IPS-20b (cell line): ENCODE results near the gene LRRC18.

Experiments
- H3K27ac ChIP-seq: one replicate; pipeline ENCODE4 v1.5.1; 2013; ENCODE audit warnings: low read length
- H3K27me3 ChIP-seq: 2 replicates; pipeline ENCODE4 v1.6.1; 2013; ENCODE audit warnings: mild to moderate bottlenecking, low read length, inconsistent platforms; ENCODE audit not compliant: insufficient read depth
- H3K36me3 ChIP-seq: 2 replicates; pipeline ENCODE4 v1.6.1; 2013; ENCODE audit warnings: low read depth, mild to moderate bottlenecking, inconsistent platforms, low read length, moderate library complexity; ENCODE audit not compliant: insufficient read depth
- H3K4me1 ChIP-seq: 2 replicates; pipeline ENCODE4 v1.6.1; 2013; ENCODE audit warnings: mild to moderate bottlenecking, control low read depth, inconsistent platforms, low read length, moderate library complexity; ENCODE audit not compliant: insufficient read depth
- H3K4me3 ChIP-seq: 2 replicates; pipeline ENCODE4 v1.5.1; 2013; ENCODE audit warnings: mild to moderate bottlenecking, low read length, inconsistent platforms
- H3K9ac ChIP-seq: 2 replicates; pipeline ENCODE4 v1.6.1; 2013; ENCODE audit warnings: low read depth, mild to moderate bottlenecking, inconsistent platforms, low read length, moderate library complexity
- H3K9me3 ChIP-seq: 2 replicates; pipeline ENCODE4 v1.6.1; 2013; ENCODE audit warnings: mild to moderate bottlenecking, low read depth, low read length, inconsistent platforms; ENCODE audit not compliant: insufficient read depth

The LRRC18 gene

DNA sequence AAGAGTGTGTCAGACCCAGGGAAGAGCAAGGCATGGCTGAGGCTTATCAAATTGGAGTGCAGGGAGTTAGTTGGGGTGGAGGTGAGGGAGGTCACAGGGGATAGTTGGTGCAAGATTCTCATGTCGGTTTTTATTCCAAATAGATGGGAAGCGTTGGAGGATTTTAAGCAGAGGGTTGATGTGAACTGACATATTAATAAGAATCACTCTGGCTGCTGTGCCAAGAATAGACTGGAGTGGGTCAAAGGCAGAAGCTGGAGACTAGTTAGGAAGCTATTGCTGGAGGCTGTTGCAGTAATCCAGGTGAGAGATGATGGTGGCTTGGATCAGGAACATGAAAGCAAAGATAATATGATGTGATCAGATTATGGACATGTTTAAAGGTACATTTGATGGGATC is 36.5 kb downstream of the LRRC18 start:
- Histone ChIP-seq H3K36me3 (no peaks in the 10 kb centered on the region), H3K4me3 (no peak overlapping the region), H3K9ac (no peak overlapping the region), H3K9me3 (no peaks in the 10 kb centered on the region), H3K27ac (no peak overlapping the region), H3K4me1 (no peaks in the 10 kb centered on the region), H3K27me3 (no peaks in the 10 kb centered on the region)

DNA sequence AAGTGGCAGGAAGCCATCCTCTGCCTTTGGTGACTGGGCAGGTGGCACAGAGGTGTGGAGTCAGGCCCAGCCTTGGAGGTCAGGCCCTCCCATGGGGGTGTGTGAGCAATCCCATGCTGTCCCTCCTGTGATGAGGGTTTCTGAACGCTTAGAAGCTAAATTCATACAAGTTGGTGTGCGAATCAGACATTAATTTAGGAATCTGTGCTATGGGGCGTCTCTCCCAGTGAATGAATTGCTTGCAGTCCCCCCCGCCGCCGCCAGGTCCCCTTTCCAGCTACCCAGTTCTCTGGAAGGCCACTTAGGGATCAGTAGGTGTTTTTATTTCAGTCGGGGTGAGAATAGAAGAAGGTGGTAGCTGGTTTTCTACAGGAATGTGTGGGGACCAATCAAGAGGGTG is 37.5 kb downstream of the LRRC18 start:
- Histone ChIP-seq H3K9ac (no peak overlapping the region), H3K27me3 (no peaks in the 10 kb centered on the region), H3K9me3 (no peaks in the 10 kb centered on the region), H3K36me3 (no peaks in the 10 kb centered on the region), H3K4me1 (no peaks in the 10 kb centered on the region), H3K4me3 (no peak overlapping the region), H3K27ac (no peak overlapping the region)

DNA sequence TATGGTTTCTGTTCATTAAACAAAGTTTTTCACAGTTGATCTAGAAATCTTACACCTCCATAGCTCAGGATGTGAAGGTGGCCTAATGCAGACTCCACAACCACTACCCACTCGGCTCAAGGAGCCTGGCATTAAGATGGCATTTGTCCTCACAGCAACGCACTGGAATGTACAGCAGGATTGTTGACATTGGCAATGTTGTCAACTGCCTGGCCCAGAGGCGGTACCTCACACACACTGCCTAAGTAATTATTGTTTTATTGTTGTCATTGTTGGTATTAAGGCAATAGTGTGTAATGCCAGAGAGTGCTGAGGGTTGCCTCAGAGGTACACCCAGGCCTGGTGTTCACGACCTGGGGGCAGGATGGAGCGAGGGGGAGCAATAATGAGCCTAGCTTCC is 38.3 kb downstream of the LRRC18 start:
- Histone ChIP-seq H3K27ac (no peak overlapping the region), H3K4me3 (no peak overlapping the region), H3K27me3 (no peaks in the 10 kb centered on the region)

DNA sequence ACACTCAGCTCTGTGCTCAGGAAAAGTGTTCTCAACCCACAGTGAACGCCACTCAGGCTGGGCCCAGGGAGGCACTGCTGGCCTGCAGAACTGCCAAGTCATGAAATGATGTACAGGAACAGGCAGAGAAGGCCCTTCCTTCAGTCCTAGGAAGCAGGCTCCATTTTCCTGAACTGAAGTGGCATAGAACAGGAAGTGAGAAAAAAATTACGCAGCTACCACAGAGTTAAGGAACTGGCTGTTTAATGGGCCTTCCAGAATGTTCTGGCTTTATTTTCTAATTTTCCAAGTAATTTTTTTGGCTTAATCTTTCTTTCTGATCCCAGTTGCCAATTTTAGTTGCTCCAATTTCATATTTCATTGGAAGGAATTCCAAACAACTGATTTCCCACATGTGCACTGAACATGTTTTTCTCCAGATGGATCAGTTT is 39.3 kb downstream of the LRRC18 start:
- no peaks in the 10 kb centered on the region for H3K4me1 ChIP-seq
- H3K4me3 ChIP-seq = no peak overlapping the region
- H3K27ac ChIP-seq = no peak overlapping the region
- no peaks in the 10 kb centered on the region for H3K9me3 ChIP-seq
- H3K27me3 ChIP-seq = no peaks in the 10 kb centered on the region
- no peak overlapping the region for H3K9ac ChIP-seq
- no peaks in the 10 kb centered on the region for H3K36me3 ChIP-seq

More for the DNA sequence above, 38.3 kb downstream of the LRRC18 start:
- Histone ChIP-seq H3K4me1 (no peaks in the 10 kb centered on the region), H3K9me3 (no peaks in the 10 kb centered on the region), H3K36me3 (no peaks in the 10 kb centered on the region), H3K9ac (no peak overlapping the region)

DNA sequence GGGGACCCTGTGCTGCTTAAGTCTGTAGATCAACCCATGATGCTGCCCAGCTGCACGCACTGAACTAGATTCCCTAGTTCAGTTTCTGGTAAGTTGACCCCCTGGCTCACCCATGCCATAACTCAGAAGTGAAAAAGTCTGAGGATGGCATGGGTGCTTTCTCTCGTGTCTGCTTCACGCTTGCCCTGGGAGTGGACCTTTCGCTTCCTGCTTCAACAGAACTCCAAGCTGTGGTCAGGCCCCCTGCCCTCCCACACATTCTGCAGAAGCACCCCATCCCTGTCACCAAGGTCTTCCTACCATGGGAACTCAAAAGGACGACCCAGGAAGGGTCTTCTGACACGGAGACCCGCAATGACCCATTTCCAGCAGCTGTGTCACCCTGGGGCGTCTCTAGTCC is 39.9 kb downstream of the LRRC18 start:
- no peaks in the 10 kb centered on the region for H3K9me3 ChIP-seq
- H3K27me3 ChIP-seq = no peaks in the 10 kb centered on the region
- H3K36me3 ChIP-seq = no peaks in the 10 kb centered on the region
- no peak overlapping the region for H3K27ac ChIP-seq
- no peaks in the 10 kb centered on the region for H3K4me1 ChIP-seq
- no peak overlapping the region for H3K4me3 ChIP-seq
- H3K9ac ChIP-seq = no peak overlapping the region

DNA sequence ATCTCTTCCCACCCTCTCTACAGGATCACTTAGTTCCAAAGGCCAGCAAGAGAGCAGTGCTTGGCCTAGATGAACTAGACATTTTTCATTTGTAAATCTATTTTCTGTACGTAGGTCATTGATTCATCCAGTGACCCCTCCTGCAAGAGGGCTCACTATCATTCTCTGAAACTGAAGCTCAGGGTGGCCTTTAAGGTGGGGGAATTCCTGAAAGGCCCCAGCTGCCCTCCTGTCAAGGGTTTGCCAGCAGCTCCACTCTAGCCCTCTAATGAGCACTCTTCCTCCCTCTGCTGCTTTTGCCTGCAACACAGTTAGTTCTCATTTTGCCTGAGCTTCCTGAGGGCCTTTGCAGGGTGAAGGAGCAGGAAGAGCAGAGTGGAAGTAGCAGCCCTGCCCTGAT is 41.2 kb downstream of the LRRC18 start:
- Histone ChIP-seq H3K27ac (no peak overlapping the region), H3K9ac (no peak overlapping the region), H3K27me3 (no peaks in the 10 kb centered on the region), H3K4me1 (no peaks in the 10 kb centered on the region), H3K36me3 (no peaks in the 10 kb centered on the region), H3K4me3 (no peak overlapping the region), H3K9me3 (no peaks in the 10 kb centered on the region)

DNA sequence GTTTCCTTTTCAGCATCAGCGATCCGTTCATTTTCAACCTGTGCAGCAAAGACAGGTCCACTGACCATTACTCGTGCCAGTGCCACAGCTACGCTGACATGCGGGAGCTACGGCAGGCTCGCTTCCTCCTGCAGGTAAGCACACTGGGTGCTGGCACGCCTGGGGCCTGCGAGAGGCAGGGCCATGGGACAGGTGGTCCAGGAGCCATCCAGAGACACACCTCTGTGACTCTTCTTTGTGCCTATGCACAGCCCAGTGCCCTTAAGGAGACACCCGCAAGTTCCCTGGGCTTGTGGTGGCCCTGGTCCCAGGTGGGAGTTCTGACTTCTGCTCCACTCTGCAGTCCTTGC is 42.2 kb downstream of the LRRC18 start:
- Histone ChIP-seq H3K27me3 (no peaks in the 10 kb centered on the region), H3K36me3 (no peaks in the 10 kb centered on the region), H3K27ac (no peak overlapping the region), H3K4me3 (no peak overlapping the region), H3K9me3 (no peaks in the 10 kb centered on the region), H3K9ac (no peak overlapping the region), H3K4me1 (no peaks in the 10 kb centered on the region)

DNA sequence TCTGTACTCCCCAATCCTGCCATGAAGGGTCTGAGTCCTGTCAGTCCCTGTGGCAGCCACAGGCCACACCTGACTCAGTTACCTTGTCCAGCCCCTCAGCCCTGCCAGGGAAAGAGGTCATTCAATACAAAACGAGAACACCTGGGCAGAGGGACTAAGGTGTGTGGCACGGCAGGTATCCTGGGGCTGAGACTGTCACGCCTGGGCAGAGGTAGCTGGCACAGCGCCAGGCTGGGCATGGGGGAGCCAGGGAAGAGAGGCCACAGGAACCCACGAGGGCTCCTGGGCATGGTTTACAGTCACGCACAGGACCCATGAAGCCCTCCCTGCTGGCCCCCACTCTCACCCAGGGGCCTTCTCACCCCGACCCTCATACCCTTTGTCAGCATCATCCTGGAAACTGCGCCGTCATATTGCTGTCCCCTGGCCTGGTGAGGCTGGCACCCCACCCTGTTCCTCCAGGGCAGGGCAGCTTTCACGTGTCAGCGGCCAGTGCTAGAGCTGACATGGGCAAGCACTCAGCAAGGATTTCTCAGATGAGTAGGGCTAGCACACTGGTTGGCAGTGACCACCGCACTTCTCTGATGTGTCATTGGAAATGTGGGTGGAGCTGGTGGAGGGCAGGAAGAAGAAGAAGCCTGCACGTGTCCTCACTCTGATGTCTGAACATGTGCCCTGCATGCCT is 42.7 kb downstream of the LRRC18 start:
- Histone ChIP-seq H3K9ac (no peak overlapping the region), H3K27me3 (no peaks in the 10 kb centered on the region), H3K4me3 (no peak overlapping the region), H3K27ac (no peak overlapping the region), H3K36me3 (no peaks in the 10 kb centered on the region), H3K9me3 (no peaks in the 10 kb centered on the region), H3K4me1 (no peaks in the 10 kb centered on the region)

DNA sequence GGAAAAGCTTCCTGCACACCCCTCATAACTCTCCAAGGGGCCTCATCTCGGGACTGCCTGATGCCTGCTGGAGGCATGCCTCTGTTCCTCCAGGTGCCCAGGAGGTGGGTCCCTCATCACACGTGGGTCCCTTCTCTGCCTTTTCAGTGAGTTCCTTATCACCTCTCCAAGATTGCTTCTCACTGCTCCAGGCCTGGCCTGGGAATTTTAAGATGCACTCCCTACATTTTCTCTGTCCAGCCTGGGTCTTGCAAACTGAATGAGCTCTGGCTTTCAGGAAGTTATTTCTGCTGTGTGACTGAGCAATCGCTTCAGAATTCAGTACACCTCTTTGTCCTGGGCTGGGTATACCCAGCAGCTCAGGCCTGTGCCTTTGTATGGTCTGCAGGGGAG is 43.8 kb downstream of the LRRC18 start:
- no peaks in the 10 kb centered on the region for H3K9me3 ChIP-seq
- H3K36me3 ChIP-seq = no peaks in the 10 kb centered on the region
- no peaks in the 10 kb centered on the region for H3K27me3 ChIP-seq
- no peak overlapping the region for H3K9ac ChIP-seq
- no peaks in the 10 kb centered on the region for H3K4me1 ChIP-seq
- no peak overlapping the region for H3K27ac ChIP-seq
- no peak overlapping the region for H3K4me3 ChIP-seq

DNA sequence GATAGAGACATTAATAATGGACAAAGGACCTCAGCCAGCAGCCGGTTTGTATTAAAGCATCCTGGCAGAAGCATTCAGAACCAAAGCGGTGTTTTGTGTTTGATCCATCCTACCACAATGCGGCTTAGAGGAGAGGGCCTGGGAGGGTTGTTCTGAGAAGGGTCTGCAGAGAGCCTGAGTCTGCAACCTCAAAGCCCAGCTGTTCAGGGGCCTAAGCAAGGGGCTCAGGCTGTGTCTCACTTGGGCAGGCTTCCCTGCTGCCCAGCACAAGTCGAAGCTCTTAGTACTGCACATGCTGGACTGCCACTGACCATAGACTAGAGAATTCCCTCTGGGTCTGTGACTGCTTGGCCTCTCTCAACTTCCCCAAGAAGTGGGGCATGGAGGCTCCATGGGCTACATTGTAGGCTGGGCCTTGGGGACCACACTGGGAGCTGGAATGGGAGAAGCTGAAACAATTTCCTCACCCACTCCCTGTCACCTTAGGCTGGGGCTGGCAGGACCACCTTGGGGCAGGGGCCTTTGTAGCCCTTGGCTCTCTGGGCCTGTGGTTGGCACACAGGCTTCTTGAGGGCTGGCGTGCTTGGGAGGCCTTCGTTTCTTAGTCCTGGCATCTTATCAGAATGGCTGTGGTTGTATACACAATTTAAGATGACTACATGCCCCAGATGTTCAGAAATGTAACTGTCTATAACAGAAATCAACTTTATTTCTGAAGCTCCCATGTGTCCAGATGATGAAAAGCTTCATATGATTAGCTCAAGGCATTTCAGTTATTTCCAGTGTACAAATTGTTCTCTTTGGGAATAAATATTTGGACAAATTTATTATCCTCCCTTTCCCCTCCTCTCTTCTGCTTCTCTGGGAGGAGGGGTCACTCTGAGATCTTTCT is 44.5 kb downstream of the LRRC18 start:
- H3K9ac ChIP-seq = no peak overlapping the region
- no peaks in the 10 kb centered on the region for H3K27me3 ChIP-seq
- H3K4me1 ChIP-seq = no peaks in the 10 kb centered on the region
- no peaks in the 10 kb centered on the region for H3K9me3 ChIP-seq
- H3K4me3 ChIP-seq = no peak overlapping the region
- H3K27ac ChIP-seq = no peak overlapping the region
- H3K36me3 ChIP-seq = no peaks in the 10 kb centered on the region

DNA sequence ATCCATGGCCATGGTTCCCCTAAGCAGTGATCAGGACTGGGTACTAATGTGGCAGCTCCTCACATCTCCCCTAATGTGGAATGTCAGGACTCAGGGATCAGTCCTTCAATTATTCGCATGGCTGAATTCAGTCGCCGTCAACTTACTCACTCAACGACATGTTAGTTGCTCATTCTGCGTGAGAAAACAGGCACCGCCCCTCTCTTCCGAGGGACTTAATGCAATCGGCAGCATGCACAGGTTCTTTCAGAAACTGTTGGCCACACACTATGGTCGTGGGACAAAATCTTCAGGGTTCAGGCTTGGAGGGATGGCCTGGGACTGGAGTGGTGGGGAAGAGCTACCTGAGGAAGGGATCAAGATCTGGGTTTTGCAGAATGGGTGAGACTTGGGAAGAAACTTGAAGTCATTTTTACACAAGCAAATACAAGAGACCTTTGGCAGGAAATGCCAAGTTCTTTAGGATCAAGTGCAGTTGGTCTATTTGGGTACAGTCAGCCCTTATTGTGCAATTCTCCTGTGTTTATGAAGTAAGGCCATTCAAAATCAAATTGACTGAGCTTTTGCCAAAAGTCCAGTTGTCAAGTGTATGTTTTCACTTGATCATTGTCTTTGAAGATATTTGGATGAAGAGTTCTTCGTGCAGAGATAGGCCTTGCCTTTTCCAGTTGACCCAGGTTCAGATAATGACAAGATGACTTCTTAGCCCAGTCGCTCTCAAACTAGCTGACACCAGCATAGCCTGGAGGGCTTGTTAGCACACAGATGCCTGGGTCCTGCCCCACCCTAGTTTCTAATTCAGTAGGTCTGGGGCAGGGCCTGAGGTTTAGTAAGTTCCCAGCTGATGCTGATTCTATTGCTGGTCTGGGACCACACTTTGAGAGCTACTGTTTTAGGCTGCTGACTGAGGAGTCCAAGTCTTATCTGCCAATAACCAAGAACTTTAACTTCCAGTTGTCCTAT is 48.5 kb downstream of the LRRC18 start:
- Histone ChIP-seq H3K36me3 (no peaks in the 10 kb centered on the region), H3K9me3 (no peaks in the 10 kb centered on the region), H3K27ac (no peak overlapping the region)

More for the DNA sequence above, 48.5 kb downstream of the LRRC18 start:
- H3K9ac ChIP-seq = no peak overlapping the region
- no peaks in the 10 kb centered on the region for H3K4me1 ChIP-seq
- H3K4me3 ChIP-seq = no peak overlapping the region
- H3K27me3 ChIP-seq = no peaks in the 10 kb centered on the region
